GM23248 (cell line): ENCODE measurements around the gene RANBP9. TPM values are rescaled to one million over a fixed set of nuclear protein-coding genes. Genes with fewer than 3 reads are reported as not detected.
A peak's percentile ranks its signal among the peaks of the same experiment; 100 is the strongest.

ENCODE experiments used
- DNase-seq: peaks from one replicate; pipeline ENCODE4 v3.0.0-alpha.2; 2015
- H2AFZ ChIP-seq: fragments of 200-600 bp; sonication (generic); 2 replicates; pipeline ENCODE4 v1.6.1; 2016; ENCODE audit warnings: antibody characterized with exemption
- H3F3A ChIP-seq: fragments of 200-600 bp; sonication (generic); 2 replicates; pipeline ENCODE4 v1.6.1; 2016; ENCODE audit warnings: mild to moderate bottlenecking, antibody characterized with exemption, mixed run types; ENCODE audit not compliant: insufficient read depth
- H3K27ac ChIP-seq: fragments of 200-600 bp; sonication (generic); 2 replicates; pipeline ENCODE4 v1.5.1; 2016; ENCODE audit warnings: mild to moderate bottlenecking
- H3K27me3 ChIP-seq: fragments of 200-600 bp; sonication (generic); replicated peaks from 2 replicates; pipeline ENCODE4 v1.6.1; 2016; ENCODE audit warnings: mild to moderate bottlenecking; ENCODE audit not compliant: insufficient read depth
- H3K36me3 ChIP-seq: fragments of 200-600 bp; sonication (generic); 2 replicates; pipeline ENCODE4 v1.6.1; 2016; ENCODE audit warnings: low read depth, mild to moderate bottlenecking
- H3K4me1 ChIP-seq: fragments of 200-600 bp; sonication (generic); 2 replicates; pipeline ENCODE4 v1.6.1; 2016; ENCODE audit warnings: mild to moderate bottlenecking; ENCODE audit not compliant: insufficient read depth
- H3K4me2 ChIP-seq: fragments of 200-600 bp; sonication (generic); one replicate; pipeline ENCODE4 v1.6.1; 2016; ENCODE audit warnings: mild to moderate bottlenecking; ENCODE audit not compliant: unreplicated experiment
- H3K4me3 ChIP-seq: fragments of 200-600 bp; sonication (generic); 2 replicates; pipeline ENCODE4 v1.5.1; 2016; ENCODE audit warnings: mild to moderate bottlenecking
- H3K79me2 ChIP-seq: fragments of 200-600 bp; sonication (generic); 2 replicates; pipeline ENCODE4 v1.6.1; 2016; ENCODE audit warnings: mild to moderate bottlenecking; ENCODE audit not compliant: insufficient read depth
- H3K9ac ChIP-seq: fragments of 200-600 bp; sonication (generic); 2 replicates; pipeline ENCODE4 v1.6.1; 2016; ENCODE audit warnings: mild to moderate bottlenecking
- H3K9me2 ChIP-seq: fragments of 200-600 bp; sonication (generic); 2 replicates; pipeline ENCODE4 v1.6.1; 2016; ENCODE audit warnings: mixed run types, mild to moderate bottlenecking, moderate library complexity; ENCODE audit not compliant: insufficient read depth
- H3K9me3 ChIP-seq: fragments of 200-600 bp; sonication (generic); one replicate; pipeline ENCODE4 v1.6.1; 2017; ENCODE audit warnings: low read depth
- H4K20me1 ChIP-seq: fragments of 200-600 bp; sonication (generic); 2 replicates; pipeline ENCODE4 v1.6.0; 2016; ENCODE audit not compliant: insufficient read depth
- EZH2 ChIP-seq: fragments of 200-600 bp; sonication (generic); IDR thresholded peaks from 2 replicates; pipeline ENCODE4 v1.6.1; 2018; ENCODE audit warnings: antibody characterized with exemption, mild to moderate bottlenecking; ENCODE audit not compliant: insufficient read depth, poor library complexity, severe bottlenecking
- EZH2phosphoT487 ChIP-seq: fragments of 200-600 bp; sonication (generic); IDR thresholded peaks from 2 replicates; pipeline ENCODE4 v1.6.1; 2018; ENCODE audit warnings: antibody characterized with exemption, moderate library complexity, mild to moderate bottlenecking, low read depth; ENCODE audit not compliant: insufficient read depth
- WGBS, 2 experiments: methylation state at CpG; one replicate each; pipeline ENCODE4 v1.1.6; 2015 to 2017; ENCODE audit warnings: low lambda C conversion rate in 2 of 2, low coverage in 1 of 2; ENCODE audit errors: missing lambda C conversion rate in 2 of 2; 5-methylcytosine and 5-hydroxymethylcytosine counted together
- in situ Hi-C: fragments of 300-500 bp; cut with MboI; formaldehyde crosslinking; loops from 2 replicates; pipeline ENCODE4 v1.15.0; 2020
- polyA plus RNA-seq: library from polyadenylated mRNA; unstranded; fragments of >200 nt; fragmentation: Nextera tagmentation; extraction: Ambion mirVana; gene quantifications from 2 replicates; pipeline ENCODE4 v1.2.1, GENCODE V29; 2016
- total RNA-seq: library from RNA; depleted of rRNA; stranded (reverse); fragments of >200 nt; shearing (Covaris generic); gene quantifications from 2 replicates; pipeline ENCODE4 v1.2.3, GENCODE V29; 2014

The RANBP9 gene
- total and polyA plus RNA-seq, 2 experiments from 2014 or later = 8.0 to 29.8 TPM

- Histone ChIP-seq H3K27ac (no peak overlapping the region), H3K79me2 (peaks cover 100% of the 10 kb centered on the region), H2AFZ (no peak overlapping the region), H3K9me3 (no peaks in the 10 kb centered on the region), H3K27me3 (no peaks in the 10 kb centered on the region), H3K9me2 (no peaks in the 10 kb centered on the region), H3K36me3 (0 out of 2 replicates have a peak, but pooled peaks cover 3% of the 10 kb centered on the region), H3K4me2 (no peak overlapping the region), H3K4me3 (no peak overlapping the region), H3K4me1 (no peaks in the 10 kb centered on the region; the same call in 1 of the 2 replicates), H4K20me1 (0 out of 2 replicates have a peak, but pooled peaks cover 5% of the 10 kb centered on the region), H3F3A (no peaks in the 10 kb centered on the region; the same call in 1 of the 2 replicates), H3K9ac (no peak overlapping the region)
- in situ Hi-C loops = no loop called here
- no peak for TF ChIP-seq EZH2
- 98 to 99% methylated on average over 3 of the region's 3 CpGs for WGBS, 2 experiments
- no peak for DNase-seq
Measured at GRCh38 chr6:13673825-13674444, 37.7 kb downstream of the RANBP9 start.

GRCh38 chr6:13673368-13673767 lies 38.3 kb downstream of the RANBP9 start:
- in situ Hi-C loops = no loop called here
- WGBS, 2 experiments = 85 to 88% methylated on average over 1 of the region's 1 CpG
- Histone ChIP-seq H2AFZ (no peak overlapping the region), H4K20me1 (0 out of 2 replicates have a peak, but pooled peaks cover 9% of the 10 kb centered on the region), H3K4me1 (peaks cover 1% of the 10 kb centered on the region), H3F3A (no peaks in the 10 kb centered on the region; the same call in 1 of the 2 replicates), H3K9me3 (no peaks in the 10 kb centered on the region), H3K9ac (no peak overlapping the region), H3K27ac (no peak overlapping the region), H3K27me3 (no peaks in the 10 kb centered on the region), H3K4me3 (no peak overlapping the region), H3K4me2 (no peak overlapping the region), H3K36me3 (0 out of 2 replicates have a peak, but pooled peaks cover 3% of the 10 kb centered on the region), H3K79me2 (peaks cover 100% of the 10 kb centered on the region), H3K9me2 (no peaks in the 10 kb centered on the region)
- no peak for TF ChIP-seq EZH2
- no peak for TF ChIP-seq EZH2phosphoT487
- no peak for DNase-seq

GRCh38 chr6:13672904-13673303 lies 38.7 kb downstream of the RANBP9 start:
- H2AFZ ChIP-seq = no peak overlapping the region
- H3K9me3 ChIP-seq = no peaks in the 10 kb centered on the region
- H3K79me2 ChIP-seq = peaks cover 100% of the 10 kb centered on the region
- H3K27me3 ChIP-seq = no peaks in the 10 kb centered on the region
- no peak overlapping the region for H3K27ac ChIP-seq
- H3K36me3 ChIP-seq = 0 out of 2 replicates have a peak, but pooled peaks cover 3% of the 10 kb centered on the region
- no peak for DNase-seq
- H3K4me3 ChIP-seq = no peak overlapping the region
- H3K4me2 ChIP-seq = no peak overlapping the region
- H4K20me1 ChIP-seq = 0 out of 2 replicates have a peak, but pooled peaks cover 12% of the 10 kb centered on the region
- TF ChIP-seq EZH2phosphoT487 (no peak), EZH2 (no peak)
- in situ Hi-C loops = no loop called here
- peaks cover 6% of the 10 kb centered on the region for H3K4me1 ChIP-seq
- H3K9me2 ChIP-seq = no peaks in the 10 kb centered on the region
- no peak overlapping the region for H3K9ac ChIP-seq
- peaks cover 1% of the 10 kb centered on the region; the same call in 1 of the 2 replicates for H3F3A ChIP-seq

GRCh38 chr6:13671548-13672127 lies 40.0 kb downstream of the RANBP9 start:
- 96 to 98% methylated on average over 1 of the region's 1 CpG for WGBS, 2 experiments
- no peak overlapping the region for H3K4me2 ChIP-seq
- no peak overlapping the region for H3K9ac ChIP-seq
- in situ Hi-C loops = no loop called here
- TF ChIP-seq EZH2phosphoT487 (no peak), EZH2 (no peak)
- peaks cover 19% of the 10 kb centered on the region for H3K4me1 ChIP-seq
- no peaks in the 10 kb centered on the region for H3K9me3 ChIP-seq
- H2AFZ ChIP-seq = no peak overlapping the region
- peaks cover 100% of the 10 kb centered on the region for H3K79me2 ChIP-seq
- peak; percentile 18 for DNase-seq
- peaks cover 12% of the 10 kb centered on the region; the same call in 1 of the 2 replicates for H4K20me1 ChIP-seq
- H3K9me2 ChIP-seq = no peaks in the 10 kb centered on the region; the same call in 1 of the 2 replicates
- H3K4me3 ChIP-seq = no peak overlapping the region
- H3F3A ChIP-seq = peaks cover 3% of the 10 kb centered on the region; the same call in 1 of the 2 replicates
- no peak overlapping the region for H3K27ac ChIP-seq
- no peaks in the 10 kb centered on the region for H3K27me3 ChIP-seq
- no peaks in the 10 kb centered on the region for H3K36me3 ChIP-seq
